ENCODE results near the gene AMBRA1.

GRCh38 chr11:46373787-46374740, 219.8 kb downstream of the AMBRA1 start:
- TF ChIP-seq CTCF (conservative IDR thresholded peaks at IDR 0.05) (no peak), ZFX (IDR thresholded peaks at IDR 0.05) (no peak)

Measured in C4-2B (cell line).